Right lobe of liver (tissue), 4 donors: ENCODE data around the gene FMNL2.

Source experiments
- POLR2A ChIP-seq: fragments of 450-650 bp; IDR thresholded peaks from one replicate; pipeline ENCODE4 v1.6.1; 2017; ENCODE audit warnings: antibody characterized with exemption, mild to moderate bottlenecking
- TF ChIP-seq, protein P1 (sequence below), 4 donors: fragments of 200-600 bp in 3 of 4; fragments of 450-650 bp in 1 of 4; IDR thresholded peaks; one replicate each; pipeline versions ENCODE4 v1.5.1 to v1.8.0; 2016 to 2022; ENCODE audit warnings: antibody characterized with exemption in 4 of 4, mild to moderate bottlenecking in 2 of 4
- donor health status: DM: no; HTN: no; CAD: no.
- donor health status: DM: no; HTN: no; CAD: no.
- donor health status: DM: no; HTN: yes; CAD: no.

DNA sequence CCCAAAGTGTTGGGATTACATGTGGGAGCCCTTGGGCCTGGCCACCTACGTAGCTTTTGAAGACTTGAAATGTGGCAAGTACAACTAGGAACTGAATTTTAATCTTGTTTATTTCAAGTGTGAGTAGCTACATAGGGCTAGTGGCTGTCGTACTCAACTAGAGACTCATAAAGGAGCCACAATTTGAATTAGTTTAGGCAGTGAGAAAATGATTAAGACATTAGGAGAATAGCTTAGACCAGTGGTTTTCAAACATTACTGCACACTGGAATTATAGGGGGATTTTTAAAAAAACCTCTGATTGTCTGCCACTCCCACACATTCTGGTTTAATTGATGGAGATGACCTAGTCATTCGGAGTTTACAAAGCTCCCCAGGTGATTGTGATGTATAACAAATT lies 127.1 kb downstream of the FMNL2 start:
- TF ChIP-seq, protein P1, sequence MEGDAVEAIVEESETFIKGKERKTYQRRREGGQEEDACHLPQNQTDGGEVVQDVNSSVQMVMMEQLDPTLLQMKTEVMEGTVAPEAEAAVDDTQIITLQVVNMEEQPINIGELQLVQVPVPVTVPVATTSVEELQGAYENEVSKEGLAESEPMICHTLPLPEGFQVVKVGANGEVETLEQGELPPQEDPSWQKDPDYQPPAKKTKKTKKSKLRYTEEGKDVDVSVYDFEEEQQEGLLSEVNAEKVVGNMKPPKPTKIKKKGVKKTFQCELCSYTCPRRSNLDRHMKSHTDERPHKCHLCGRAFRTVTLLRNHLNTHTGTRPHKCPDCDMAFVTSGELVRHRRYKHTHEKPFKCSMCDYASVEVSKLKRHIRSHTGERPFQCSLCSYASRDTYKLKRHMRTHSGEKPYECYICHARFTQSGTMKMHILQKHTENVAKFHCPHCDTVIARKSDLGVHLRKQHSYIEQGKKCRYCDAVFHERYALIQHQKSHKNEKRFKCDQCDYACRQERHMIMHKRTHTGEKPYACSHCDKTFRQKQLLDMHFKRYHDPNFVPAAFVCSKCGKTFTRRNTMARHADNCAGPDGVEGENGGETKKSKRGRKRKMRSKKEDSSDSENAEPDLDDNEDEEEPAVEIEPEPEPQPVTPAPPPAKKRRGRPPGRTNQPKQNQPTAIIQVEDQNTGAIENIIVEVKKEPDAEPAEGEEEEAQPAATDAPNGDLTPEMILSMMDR (IDR thresholded peaks at IDR 0.05), result no peak
- no peak for TF ChIP-seq POLR2A
